HG03066 (cell line): ENCODE measurements around the gene PLK2.

ENCODE experiments used
- ATAC-seq: cut with Tn5 transposase; IDR thresholded peaks from one replicate; pipeline ENCODE4 v1.9.1; 2021; ENCODE audit warnings: low read depth; ENCODE audit not compliant: unreplicated experiment

The PLK2 gene

GRCh38 chr5:58451732-58452565, 7.9 kb downstream of the PLK2 start:
- no peak for ATAC-seq

GRCh38 chr5:58450811-58451629, 8.9 kb downstream of the PLK2 start:
- no peak for ATAC-seq

- no peak for ATAC-seq
These were observed 9.9 kb downstream of the PLK2 start for GRCh38 chr5:58450018-58450417.

- no peak for ATAC-seq
These were observed 12.7 kb downstream of the PLK2 start for GRCh38 chr5:58447226-58447625.

- no peak for ATAC-seq
These were observed 13.9 kb downstream of the PLK2 start for GRCh38 chr5:58446024-58446423.

GRCh38 chr5:58444805-58445204, 15.1 kb downstream of the PLK2 start:
- ATAC-seq = no peak

GRCh38 chr5:58440901-58441460, 18.9 kb downstream of the PLK2 start:
- ATAC-seq = no peak

- ATAC-seq = no peak
These were observed 20.7 kb downstream of the PLK2 start for GRCh38 chr5:58439094-58439644.

GRCh38 chr5:58437661-58438060, 22.2 kb downstream of the PLK2 start:
- ATAC-seq = no peak

- ATAC-seq = no peak
These were observed 28.1 kb downstream of the PLK2 start for GRCh38 chr5:58431832-58432231.

GRCh38 chr5:58412932-58413331, 47.0 kb downstream of the PLK2 start:
- no peak for ATAC-seq

GRCh38 chr5:58412081-58412480, 47.8 kb downstream of the PLK2 start:
- ATAC-seq = no peak

- no peak for ATAC-seq
These were observed 48.5 kb downstream of the PLK2 start for GRCh38 chr5:58411372-58411771.

GRCh38 chr5:58410441-58410840, 49.4 kb downstream of the PLK2 start:
- ATAC-seq = no peak

GRCh38 chr5:58407042-58407719, 52.7 kb downstream of the PLK2 start:
- no peak for ATAC-seq

- ATAC-seq = no peak
These were observed 53.5 kb downstream of the PLK2 start for GRCh38 chr5:58406394-58406793.

GRCh38 chr5:58405175-58405574, 54.7 kb downstream of the PLK2 start:
- ATAC-seq = no peak

GRCh38 chr5:58404734-58405133, 55.2 kb downstream of the PLK2 start:
- ATAC-seq = no peak
